Hippocampal formation (tissue), 2 donors: ENCODE results near the gene FAM78A.
"Not testable (repeated sequence)": the region's sequence is repeated elsewhere in the genome, so short reads cannot be mapped to it uniquely, and the experiment has no call there.

Source experiments
- DNase-seq, 2 donors: peaks; one replicate each; lab custom pipeline; 2025; lab: John Stamatoyannopoulos, UW

Gene FAM78A

GRCh38 chr9:131238402-131239021, 37.8 kb downstream of the FAM78A start:
- no peak for DNase-seq

DNA sequence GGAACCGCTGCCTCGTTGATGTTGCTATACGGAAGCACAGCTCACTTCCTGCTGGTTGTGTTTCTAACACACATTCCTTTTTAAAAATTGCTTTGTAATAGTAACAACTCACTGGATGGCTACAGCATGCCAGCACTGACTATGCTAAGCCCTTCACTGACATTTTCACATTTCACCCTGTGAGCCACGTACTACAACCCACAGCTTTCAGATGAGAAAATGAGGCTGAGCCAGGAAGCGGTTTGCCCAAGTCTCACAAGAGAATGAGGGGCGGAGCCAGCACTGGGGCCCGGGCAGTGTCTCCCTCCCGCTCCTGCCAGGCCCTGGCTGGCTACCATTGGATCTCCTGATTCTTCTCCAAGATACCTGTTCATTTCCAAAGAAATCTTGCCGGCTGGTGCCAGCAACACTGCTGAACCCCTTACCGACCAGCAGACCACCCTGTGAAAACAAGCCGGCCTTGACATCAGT, 38.3 kb downstream of the FAM78A start:
- peak; percentile 20 to 22 for DNase-seq

DNA sequence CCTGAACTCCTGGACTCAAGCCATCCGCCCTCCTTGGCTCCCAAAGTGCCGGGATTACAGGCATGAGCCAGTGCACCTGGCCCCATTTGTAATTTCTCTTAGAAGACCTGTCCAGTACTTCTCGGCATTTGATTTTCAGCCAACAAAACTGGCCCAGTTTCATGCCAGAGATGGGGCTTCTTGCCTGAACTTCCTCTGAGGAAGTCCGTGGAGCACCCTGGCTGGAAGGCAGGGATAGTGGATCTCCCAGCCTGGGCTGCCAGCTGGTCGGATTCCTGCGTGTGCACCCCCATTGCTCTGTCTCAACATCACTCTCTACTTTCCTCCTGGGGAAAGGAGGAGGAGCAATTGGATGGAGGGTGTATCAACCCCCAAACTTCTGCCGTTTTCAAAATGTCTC, 39.0 kb downstream of the FAM78A start:
- DNase-seq = no peak

GRCh38 chr9:131236761-131237160, 39.5 kb downstream of the FAM78A start:
- DNase-seq = no peak

DNA sequence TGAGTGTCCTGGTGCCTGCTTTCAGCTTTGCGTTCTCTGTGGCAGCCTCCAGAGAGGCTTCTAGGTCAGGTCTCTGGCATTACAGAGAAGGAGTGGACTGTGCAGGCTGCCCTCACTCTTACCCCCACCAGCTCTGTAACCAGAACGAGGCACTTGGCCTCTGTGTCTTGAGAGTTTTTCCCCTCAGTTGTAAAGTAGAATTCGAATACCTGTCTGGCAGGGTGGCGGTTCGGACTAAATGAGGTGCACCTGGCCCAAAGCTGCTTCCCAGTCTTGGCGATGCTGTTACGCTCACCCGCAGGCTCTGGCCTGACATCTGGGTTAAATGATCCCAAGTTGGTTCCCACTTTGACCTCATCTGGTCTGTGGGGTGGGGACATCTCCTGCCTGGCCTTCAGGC, 40.1 kb downstream of the FAM78A start:
- DNase-seq = no peak

- DNase-seq = no peak
Observed at GRCh38 chr9:131235480-131235851, 40.8 kb downstream of the FAM78A start.

- no peak for DNase-seq
Observed at GRCh38 chr9:131234799-131235479, 41.4 kb downstream of the FAM78A start.

- DNase-seq = no peak
Observed at GRCh38 chr9:131233995-131234394, 42.3 kb downstream of the FAM78A start.

DNA sequence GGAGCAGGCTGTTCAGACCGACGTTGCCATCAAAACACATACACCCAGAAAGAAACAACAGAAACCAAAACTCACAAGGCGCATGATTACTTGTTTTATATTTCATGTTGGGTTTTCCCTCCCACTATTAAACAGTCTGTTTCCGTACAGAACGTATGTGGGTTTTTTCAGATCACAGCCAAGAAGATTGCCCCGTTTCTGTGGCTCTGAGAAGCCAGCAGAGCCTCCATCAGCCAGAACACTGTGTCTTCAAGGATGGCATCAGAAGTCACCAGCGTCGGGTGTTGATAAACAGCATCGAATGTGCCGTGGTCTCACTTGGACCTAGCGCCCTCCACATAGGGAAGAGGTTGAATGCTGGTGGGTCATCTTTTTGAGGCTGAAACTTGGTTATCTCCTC, 42.8 kb downstream of the FAM78A start:
- DNase-seq = no peak

- no peak for DNase-seq
Observed at GRCh38 chr9:131228988-131229387, 47.3 kb downstream of the FAM78A start.

- no peak for DNase-seq
Observed at GRCh38 chr9:131227959-131228460, 48.3 kb downstream of the FAM78A start.

DNA sequence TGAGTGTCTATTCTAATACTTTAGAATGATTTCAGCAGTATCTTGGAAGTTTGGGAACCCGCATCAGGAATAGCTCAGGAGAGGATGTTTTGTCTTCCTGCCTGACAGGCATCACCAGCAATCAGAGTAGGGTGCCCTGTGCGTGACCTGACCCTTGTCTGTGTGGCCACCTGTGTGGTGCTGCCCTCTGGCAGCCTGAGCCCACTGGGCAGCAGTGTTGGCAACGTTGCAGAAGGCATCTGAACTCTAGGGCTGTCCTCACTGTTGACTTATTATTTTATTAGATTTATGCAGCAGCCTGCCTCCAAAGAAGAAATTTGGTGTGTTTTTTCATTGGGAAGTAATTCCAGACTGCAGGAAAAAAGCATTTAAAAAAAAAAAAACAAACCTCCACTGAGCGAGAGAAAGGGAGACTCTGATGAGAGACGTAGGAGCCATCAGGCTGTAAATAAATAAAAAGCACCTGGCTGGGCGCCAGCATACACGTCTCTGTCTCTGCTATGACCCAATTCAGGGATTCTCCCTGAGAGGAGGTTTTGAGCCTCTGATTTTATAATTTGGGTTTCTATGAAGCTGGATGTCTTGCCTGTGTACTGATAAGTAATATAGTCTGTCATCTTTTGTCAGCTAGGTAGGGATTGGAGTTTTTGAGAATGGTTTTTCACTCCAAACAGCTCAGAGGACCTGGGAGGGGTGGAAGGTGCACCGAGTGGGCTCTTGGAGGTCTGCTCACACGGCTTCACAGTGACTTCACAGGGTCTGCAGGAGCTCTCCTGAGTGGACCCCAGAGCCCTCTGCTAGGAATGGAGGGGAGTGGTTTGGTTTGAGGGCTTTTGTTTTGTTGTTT, 49.0 kb downstream of the FAM78A start:
- no peak for DNase-seq

DNA sequence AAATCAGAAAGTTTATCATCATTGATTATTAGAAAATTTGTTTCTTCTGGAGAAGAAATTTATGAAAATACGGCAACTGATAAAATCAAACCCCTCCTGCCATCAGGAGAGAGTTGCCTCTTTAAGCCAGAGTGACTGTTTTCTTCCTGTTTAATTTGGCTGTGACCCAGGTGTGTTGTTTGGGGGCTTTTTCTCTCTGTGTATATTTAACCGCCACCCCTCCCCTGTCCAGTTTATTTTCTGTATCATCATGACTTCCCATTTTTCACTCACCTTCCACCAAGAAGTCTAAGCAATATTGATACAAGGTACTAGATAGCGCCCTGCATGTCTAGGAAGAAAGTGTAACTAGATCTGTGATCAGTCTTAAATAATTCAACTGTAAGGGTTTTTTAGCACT, 50.1 kb downstream of the FAM78A start:
- DNase-seq = no peak

GRCh38 chr9:131222460-131222859, 53.9 kb downstream of the FAM78A start:
- no peak for DNase-seq

DNA sequence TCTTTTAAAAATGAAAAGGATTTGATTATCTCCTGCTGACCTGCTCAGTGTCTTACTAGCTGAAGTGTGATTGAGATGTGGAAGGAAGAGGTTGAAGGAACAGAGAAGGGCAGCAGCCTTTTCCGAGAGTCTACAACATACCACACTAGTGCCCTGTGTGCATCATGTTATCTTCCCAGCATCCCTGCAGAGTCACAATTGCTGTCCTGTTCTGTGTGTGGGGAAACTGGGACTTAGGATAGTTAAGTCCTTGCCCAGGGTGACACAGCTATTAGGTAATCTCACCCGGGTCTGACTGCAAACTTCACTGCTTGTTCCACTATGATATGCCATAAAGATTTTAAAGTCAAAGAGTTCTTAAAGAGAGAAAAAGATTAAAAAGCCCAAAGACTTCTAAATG, 55.8 kb downstream of the FAM78A start:
- DNase-seq = no peak

DNA sequence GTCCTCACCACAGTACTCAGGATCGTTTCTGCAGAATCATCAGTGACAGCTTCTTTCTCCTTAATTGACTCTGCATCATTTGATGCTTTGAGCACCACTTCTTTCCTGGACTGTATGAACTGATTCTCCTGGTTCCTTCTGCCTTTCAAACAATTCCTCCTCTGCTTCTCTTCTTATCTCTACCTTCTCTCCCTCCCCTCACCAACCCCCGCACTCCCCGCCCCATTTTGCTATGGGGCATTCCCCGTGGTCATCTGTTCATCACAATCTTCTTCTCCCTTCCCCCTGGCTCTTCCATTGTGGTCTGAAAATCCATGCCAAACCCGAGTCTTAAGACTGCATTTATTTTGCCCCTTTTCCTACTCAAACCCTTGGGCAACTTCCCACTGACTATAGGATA, 57.9 kb downstream of the FAM78A start:
- no peak for DNase-seq

DNA sequence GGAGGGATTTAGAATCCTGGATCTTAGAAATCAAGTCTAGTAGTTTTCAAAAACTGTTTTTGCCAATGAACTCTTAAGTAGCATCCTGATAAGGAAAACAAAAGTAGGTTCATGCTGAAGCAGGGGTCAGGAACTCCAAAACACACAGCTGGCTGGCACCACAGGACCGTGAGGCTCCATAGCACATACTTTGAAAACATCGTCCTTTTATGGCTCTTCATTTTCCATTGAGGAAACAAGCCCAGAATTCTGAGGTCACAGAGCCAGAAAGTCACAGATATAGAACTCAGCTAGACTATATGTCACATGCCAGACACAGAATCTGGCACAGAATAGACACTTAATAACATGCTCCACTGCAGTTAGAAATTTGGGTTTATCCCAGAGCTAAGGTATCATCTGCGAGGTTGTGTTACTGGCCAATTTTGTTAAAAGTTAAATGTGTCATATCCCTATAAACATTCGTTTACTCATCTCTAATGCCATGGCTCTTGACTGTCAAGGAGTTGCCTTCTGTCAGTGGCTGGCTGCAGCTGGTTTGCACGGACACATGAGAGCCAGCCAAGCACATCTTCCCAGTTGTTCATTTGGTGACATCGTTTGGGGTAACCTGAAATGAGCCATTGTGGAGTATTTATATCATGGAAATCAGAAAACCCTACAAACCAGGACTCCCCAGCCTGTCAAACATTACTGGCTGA, 58.8 kb downstream of the FAM78A start:
- no peak for DNase-seq

- no peak for DNase-seq
Observed at GRCh38 chr9:131216806-131217205, 59.5 kb downstream of the FAM78A start.

- DNase-seq = no peak
Observed at GRCh38 chr9:131214876-131215275, 61.4 kb downstream of the FAM78A start.

DNA sequence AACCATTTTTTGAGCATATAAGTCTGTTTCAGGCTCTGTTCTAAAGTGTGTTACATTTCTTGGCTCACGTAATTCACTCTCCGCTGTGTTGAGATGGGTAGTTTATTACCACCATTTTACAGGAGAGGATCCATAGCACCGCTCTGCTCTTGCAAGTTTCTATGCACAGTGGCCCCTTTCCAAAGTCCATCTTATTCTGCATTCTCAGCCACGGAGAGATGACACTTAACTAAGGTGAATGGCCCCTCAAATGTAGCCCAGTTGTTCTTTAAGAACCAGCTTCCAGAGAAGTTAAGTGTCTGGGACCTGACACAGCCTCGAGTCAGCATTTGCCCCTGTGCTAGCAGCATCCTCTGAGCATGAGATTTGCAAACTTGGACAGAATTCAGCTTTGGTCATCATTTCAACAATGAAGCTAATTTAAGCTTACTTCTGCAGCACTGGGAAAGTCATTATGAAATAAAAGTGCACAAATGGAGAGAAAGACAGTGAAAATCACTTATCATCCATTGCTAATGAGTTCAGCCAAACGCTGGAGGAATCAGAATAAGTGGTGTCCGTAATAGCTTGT, 61.9 kb downstream of the FAM78A start:
- peak in 1 of 2 donors; percentile 33 for DNase-seq

DNA sequence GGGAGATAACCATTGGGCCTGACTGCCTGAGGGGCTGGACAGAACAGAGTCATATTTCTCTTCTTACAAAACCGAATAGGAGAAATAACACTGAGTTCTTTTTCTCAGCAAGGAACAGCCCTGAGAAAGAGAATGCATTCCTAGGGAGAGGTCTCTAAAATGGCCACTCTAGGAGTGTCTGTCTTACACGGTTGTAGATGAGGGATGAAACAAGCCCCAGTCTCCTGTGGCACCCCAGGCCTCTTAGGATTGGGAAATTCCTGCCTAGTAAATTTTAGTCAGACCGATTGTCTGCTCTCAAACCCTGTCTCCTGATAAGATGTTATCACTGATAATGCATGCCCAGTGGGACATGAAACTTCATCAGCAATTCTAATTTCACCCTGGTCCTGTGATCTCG, 64.4 kb downstream of the FAM78A start:
- not testable (repeated sequence) for DNase-seq
